Psoas muscle (tissue), 8 donors: ENCODE results near the gene ADSS1. TPM values are rescaled to one million over a fixed set of nuclear protein-coding genes. Genes with fewer than 3 reads are reported as not detected.
A peak's percentile ranks its signal among the peaks of the same experiment; 100 is the strongest.

Experiments
- ATAC-seq, 4 donors: fragments of 200-7000 bp; cut with Tn5 transposase; one replicate each; pipeline ENCODE4 v1.9.1; 2020; ENCODE audit warnings: moderate library complexity in 3 of 4, mild to moderate bottlenecking in 2 of 4
- DNase-seq, 2 donors: peaks; one replicate each; pipeline ENCODE4 v3.0.0-alpha.2; 2020
- H3K27ac ChIP-seq: fragments of 200-600 bp; one replicate; pipeline ENCODE4 v1.8.0; 2022
- H3K27me3 ChIP-seq, 3 donors: fragments of 200-600 bp in 1 of 3; one replicate each; pipeline versions ENCODE4 v1.6.1 to v1.8.0; 2013 to 2022; ENCODE audit warnings: low read length in 2 of 3, mild to moderate bottlenecking in 2 of 3, moderate library complexity in 1 of 3; ENCODE audit not compliant: insufficient read depth in 3 of 3
- H3K36me3 ChIP-seq, 2 donors: fragments of 200-600 bp in 1 of 2; one replicate each; pipeline versions ENCODE4 v1.6.1 to v1.8.0; 2013 to 2022; ENCODE audit warnings: low read depth in 1 of 2, mild to moderate bottlenecking in 1 of 2, moderate library complexity in 1 of 2; ENCODE audit not compliant: insufficient read depth in 1 of 2
- H3K4me1 ChIP-seq: fragments of 200-600 bp; one replicate; pipeline ENCODE4 v1.8.0; 2022
- H3K4me3 ChIP-seq: fragments of 200-600 bp; one replicate; pipeline ENCODE4 v1.8.0; 2022; ENCODE audit warnings: mild to moderate bottlenecking
- H3K9me3 ChIP-seq: fragments of 200-600 bp; one replicate; pipeline ENCODE4 v1.8.0; 2022
- WGBS, 3 donors: extraction: QIAGEN DNeasy Blood & Tissue Kit; methylation state at CpG; one replicate each; pipeline versions ENCODE4 v1.1.6 to v1.1.7; 2013; 5-methylcytosine and 5-hydroxymethylcytosine counted together
- intact Hi-C, 2 donors: fragments of 100-400 bp; cut with DNase I; formaldehyde crosslinking; loops; one replicate each; pipeline versions ENCODE4 v1.11.0 to v1.14.2; 2022
- polyA plus RNA-seq, 3 donors: library from polyadenylated mRNA; stranded (reverse); fragments of 200-250 nt; gene quantifications; one replicate each; pipeline ENCODE4 v1.2.3, GENCODE V29; 2013
- total RNA-seq, 4 donors: library from RNA; stranded (reverse); fragmentation: NEBNext Ultra II Directional in 2 of 4; extraction: Animal tissue kit (Norgen Biotek cat#: 25700) in 2 of 4; gene quantifications; one replicate each; pipeline versions ENCODE4 v1.2.1 to v1.2.4, GENCODE V29; 2021 to 2023
- TF ChIP-seq, protein P1 (sequence below): fragments of 200-600 bp; IDR thresholded peaks from one replicate; pipeline ENCODE4 v1.8.0; 2022; ENCODE audit warnings: antibody characterized with exemption
- donor health status: healthy with polysubstance abuse.
- donor health status: DM: no; HTN: no; CAD: no; lungs with moderate emphysema.
- donor health status: Bipolar disorder and iron deficiency.
- donor health status: healthy.
- donor health status: DM: yes; HTN: yes; CAD: no.
- donor health status: DM: no; HTN: no; CAD: no.
- donor health status: DM: no; HTN: no; CAD: no.
- donor health status: DM: yes; HTN: yes; CAD: no.

ADSS1 gene
- total and polyA plus RNA-seq, 7 donors: 187 to 394 (median 300) TPM

DNA sequence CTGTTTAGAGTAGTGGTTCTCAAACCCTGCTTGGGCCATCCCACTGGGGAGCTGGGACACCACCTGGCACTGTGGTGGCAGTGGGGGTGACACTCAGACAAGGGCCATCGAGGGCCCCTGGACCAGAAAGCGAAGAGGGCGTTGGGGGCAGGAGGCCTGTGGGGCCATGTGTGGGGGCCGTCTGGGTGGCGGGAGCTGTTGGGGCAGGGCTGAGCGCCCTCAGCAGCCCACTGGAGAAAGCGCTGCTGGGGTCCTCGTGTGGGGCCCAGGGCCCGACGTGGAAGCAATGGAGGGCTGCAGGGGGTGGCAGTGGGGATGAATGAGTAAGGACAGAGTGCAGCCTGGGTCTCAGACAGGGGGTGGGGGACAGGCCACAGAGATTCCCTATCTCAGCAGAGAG, 5.9 kb upstream of the ADSS1 start:
- H3K36me3 ChIP-seq: peaks cover 0 to 33% of the 10 kb centered on the region in 2 donors
- intact Hi-C loops: no loop called here

DNA sequence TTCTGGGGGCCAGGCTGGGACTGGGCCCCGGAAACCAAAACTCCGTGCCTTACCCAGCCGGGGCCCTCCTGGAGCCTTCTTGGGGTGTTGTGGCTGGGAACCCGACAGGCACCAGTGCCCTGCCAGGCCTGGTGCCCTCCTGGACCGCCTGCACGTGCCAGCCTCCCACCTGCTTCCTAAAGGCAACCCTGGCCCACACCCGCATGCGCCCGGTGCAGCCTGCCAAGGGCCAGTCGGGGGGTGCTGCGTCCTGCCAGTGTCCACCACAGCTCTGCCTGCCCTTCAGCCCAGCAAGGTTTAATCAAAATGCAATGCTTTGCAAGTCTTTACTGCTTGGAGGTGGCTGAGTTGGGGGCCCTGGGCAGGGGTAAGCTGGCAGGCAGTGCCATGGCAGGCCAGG, 5.2 kb upstream of the ADSS1 start:
- Histone ChIP-seq H3K9me3 (no peaks in the 10 kb centered on the region), H3K4me3 (no peak overlapping the region), H3K4me1 (peaks cover 34% of the 10 kb centered on the region), H3K27ac (peak overlapping the region; percentile 23), H3K27me3 (no peaks in the 10 kb centered on the region), H3K36me3 (peaks cover 0 to 27% of the 10 kb centered on the region in 2 donors)
- intact Hi-C loops: no loop called here
- DNase-seq (no peak), ATAC-seq (no peak)
- WGBS, 3 donors: 34 to 47% (median 45%) methylated on average over 11 of the region's 11 CpGs
- TF ChIP-seq, protein P1, sequence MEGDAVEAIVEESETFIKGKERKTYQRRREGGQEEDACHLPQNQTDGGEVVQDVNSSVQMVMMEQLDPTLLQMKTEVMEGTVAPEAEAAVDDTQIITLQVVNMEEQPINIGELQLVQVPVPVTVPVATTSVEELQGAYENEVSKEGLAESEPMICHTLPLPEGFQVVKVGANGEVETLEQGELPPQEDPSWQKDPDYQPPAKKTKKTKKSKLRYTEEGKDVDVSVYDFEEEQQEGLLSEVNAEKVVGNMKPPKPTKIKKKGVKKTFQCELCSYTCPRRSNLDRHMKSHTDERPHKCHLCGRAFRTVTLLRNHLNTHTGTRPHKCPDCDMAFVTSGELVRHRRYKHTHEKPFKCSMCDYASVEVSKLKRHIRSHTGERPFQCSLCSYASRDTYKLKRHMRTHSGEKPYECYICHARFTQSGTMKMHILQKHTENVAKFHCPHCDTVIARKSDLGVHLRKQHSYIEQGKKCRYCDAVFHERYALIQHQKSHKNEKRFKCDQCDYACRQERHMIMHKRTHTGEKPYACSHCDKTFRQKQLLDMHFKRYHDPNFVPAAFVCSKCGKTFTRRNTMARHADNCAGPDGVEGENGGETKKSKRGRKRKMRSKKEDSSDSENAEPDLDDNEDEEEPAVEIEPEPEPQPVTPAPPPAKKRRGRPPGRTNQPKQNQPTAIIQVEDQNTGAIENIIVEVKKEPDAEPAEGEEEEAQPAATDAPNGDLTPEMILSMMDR: no peak

More for the DNA sequence above, 5.9 kb upstream of the ADSS1 start:
- 88 to 94% (median 90%) methylated on average over 10 of the region's 10 CpGs for WGBS, 3 donors
- ATAC-seq (no peak), DNase-seq (no peak)
- no peak overlapping the region for H3K4me3 ChIP-seq
- peak overlapping the region; percentile 23 for H3K27ac ChIP-seq
- H3K9me3 ChIP-seq: no peaks in the 10 kb centered on the region
- peaks cover 29% of the 10 kb centered on the region for H3K4me1 ChIP-seq
- TF ChIP-seq, protein P1: no peak
- no peaks in the 10 kb centered on the region for H3K27me3 ChIP-seq

DNA sequence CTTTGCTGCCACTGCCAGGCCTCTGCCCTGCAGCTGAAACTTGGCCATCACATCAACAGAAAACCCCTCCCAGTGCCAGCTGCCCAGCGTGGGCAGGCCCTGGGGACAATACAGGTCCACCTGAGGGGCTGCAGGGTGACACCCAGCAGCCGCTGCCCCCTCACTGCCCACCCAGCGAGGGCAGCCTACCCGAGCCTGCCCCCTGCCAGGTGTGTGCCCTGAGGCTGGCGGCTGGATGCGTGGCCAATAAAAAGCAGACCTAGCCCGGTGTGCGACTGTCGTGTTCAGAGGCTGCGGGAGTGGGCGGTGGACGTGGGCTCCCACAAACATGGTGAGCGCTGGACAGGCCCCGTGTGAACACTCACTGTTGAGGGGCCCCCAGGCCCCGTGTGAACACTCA, 4.7 kb upstream of the ADSS1 start:
- intact Hi-C loops: no loop called here
- H3K27ac ChIP-seq: peak overlapping the region; percentile 23
- ATAC-seq (no peak), DNase-seq (no peak)
- no peaks in the 10 kb centered on the region for H3K27me3 ChIP-seq
- peaks cover 34% of the 10 kb centered on the region for H3K4me1 ChIP-seq
- no peaks in the 10 kb centered on the region for H3K9me3 ChIP-seq
- 81 to 91% (median 84%) methylated on average over 15 of the region's 15 CpGs for WGBS, 3 donors
- TF ChIP-seq, protein P1: no peak
- no peak overlapping the region for H3K4me3 ChIP-seq
- H3K36me3 ChIP-seq: peaks cover 0 to 23% of the 10 kb centered on the region in 2 donors

DNA sequence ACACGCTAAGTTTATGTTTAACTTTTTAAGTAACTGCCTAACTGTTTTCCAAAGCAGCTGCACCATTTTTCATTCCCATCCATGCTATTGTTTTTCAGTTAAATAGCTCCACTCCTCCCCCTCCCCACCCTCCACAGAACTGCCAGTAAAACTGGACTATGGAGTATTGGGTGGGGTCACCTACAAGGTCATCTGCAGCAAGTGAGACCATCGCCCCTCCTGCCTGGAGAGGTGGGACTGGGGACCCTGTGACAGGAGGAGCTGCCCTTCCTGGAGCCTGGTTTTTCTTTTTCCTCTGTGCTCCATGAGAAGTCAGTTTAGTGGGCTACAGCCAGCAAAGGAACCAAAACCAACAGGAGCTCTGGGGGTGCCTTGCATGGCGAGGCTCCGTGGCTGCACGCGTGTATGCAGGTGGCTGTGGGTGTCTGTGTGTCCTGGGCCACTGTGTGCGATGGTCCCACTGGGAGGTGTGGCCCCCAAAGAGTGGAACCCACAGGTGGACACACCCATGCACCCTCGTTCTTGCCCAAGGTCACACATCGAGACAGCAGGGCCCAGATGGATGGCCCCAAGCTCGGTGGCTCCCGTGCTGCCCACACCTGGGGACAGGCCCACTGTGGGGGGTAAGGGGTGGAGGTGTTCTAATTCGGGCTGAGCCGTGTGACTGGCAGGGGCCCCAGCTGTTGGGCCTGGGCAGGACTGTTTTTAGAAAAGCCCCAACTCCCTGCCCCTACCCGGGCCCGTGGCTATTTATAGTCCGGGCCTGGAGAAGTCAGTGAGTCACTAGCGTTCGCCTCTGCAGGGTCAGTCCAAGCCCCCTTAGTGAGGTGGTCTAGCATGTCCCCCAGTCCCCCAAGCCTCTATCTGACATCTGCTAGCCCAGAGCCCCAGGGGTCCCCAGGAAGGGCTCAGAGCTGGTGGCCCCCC, 2.3 kb upstream of the ADSS1 start:
- Histone ChIP-seq H3K4me1 (peaks cover 54% of the 10 kb centered on the region), H3K9me3 (no peaks in the 10 kb centered on the region), H3K4me3 (peak overlapping the region; percentile 23), H3K36me3 (peaks cover 0 to 11% of the 10 kb centered on the region in 2 donors), H3K27ac (peak overlapping the region; percentile 83), H3K27me3 (no peaks in the 10 kb centered on the region)
- DNase-seq (peak; percentile 80 to 94), ATAC-seq (peak; percentile 60 to 69 (median 62))
- TF ChIP-seq, protein P1: no peak
- WGBS, 3 donors: 38 to 54% (median 47%) methylated on average over 18 of the region's 18 CpGs
- intact Hi-C loops: no loop called here
